Fibroblast of skin of right quadriceps (primary cell): ENCODE measurements around the gene NUP50.

ENCODE experiments used
- DNase-seq: peaks from one replicate; pipeline ENCODE4 v3.0.0-alpha.2; 2013

Gene NUP50

GRCh38 chr22:45233827-45234226, 70.1 kb downstream of the NUP50 start:
- no peak for DNase-seq

DNA sequence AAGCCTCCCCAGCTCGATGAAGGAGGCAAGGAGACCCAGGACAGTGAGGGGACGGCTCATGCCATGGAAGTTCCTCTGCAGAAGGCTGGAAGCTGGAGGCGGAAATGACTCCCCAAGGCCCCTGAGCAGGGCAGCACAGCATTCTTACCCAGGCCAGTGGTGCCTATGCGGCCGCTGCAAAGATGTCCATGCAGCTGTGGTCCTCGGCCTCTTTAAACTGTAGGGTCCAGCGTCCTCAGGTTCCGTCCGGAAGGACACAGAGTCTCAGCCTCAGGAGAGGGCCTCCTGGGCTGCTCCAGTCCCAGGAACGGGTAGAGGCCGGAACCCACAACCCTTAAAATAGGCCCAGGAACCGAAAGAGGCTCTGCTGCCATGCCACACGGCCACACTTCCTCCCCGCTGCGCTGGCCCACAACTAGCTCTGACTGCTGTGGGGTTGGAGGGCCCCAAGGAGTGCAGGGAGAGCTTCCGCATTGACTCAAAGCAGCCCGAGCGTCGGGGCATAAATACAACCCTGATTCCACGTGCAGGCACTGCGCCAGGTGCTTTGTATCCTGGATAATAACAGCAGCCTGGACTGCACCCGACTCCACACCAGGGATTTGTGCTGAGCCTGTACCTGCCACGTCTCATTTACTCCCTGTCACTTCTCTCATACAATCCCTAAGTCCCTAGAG, 71.5 kb downstream of the NUP50 start:
- no peak for DNase-seq

DNA sequence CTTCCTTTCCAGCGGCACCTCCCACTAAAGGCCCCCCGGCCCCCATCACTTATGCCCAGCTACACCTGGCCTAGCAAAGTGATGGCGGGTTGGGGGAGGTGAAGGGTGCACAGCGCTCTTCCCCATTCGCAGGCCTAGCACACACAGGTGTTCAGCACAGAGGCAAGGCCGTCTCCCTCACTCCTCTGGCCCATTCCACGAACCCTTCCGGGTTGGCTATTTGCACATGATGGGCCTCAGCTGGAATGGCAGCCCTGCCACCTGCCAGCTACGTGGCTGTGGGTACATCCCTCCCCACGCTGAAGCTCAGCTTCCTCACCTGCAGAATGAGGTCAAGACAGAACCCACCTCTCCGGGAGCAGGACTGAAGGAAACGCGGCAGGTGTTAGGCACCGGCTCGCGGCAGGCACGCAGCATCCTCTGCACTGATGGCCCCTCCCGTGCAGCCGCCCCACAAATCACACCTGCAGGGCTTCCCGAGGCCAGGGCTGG, 72.2 kb downstream of the NUP50 start:
- no peak for DNase-seq

GRCh38 chr22:45237065-45237990, 73.6 kb downstream of the NUP50 start:
- DNase-seq: no peak
